ENCODE data around the gene MYZAP. TPM values are rescaled to one million over a fixed set of nuclear protein-coding genes. Genes with fewer than 3 reads are reported as not detected.

Gene MYZAP
- total and polyA plus RNA-seq, 2 of the 13 experiments (the other 11 are each of a cell fraction or from before 2014, with no cell fraction given), result not detected

DNA sequence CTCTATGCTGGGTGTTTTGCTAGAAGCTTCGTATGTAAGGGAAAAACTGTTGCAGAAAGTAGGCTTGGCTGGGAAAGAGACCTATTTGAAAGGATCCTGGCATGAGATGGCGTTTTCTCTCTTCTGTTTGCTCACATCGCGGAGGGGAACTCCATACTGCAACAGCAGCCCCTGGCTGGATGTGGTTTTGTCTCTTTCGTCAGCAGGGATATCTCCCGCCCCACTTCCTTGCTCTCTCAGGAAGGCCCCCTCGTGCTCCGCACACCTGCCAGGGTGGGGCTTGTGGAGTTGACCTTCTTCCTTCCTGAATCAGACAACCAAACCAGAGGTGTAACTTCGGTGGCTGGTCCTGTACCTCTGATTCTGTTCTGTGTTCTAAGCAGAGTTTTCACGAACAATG, 26.4 kb upstream of the MYZAP start (continued):
- TF ChIP-seq ZBTB40 (IDR thresholded peaks at IDR 0.05), result no peak
- no peak for TF ChIP-seq ZBTB40 (CRISPR knock-in tag; IDR thresholded peaks at IDR 0.05)

- Histone ChIP-seq H3K4me1 (ENCODE audit: insufficient read depth, low read length) (no peaks in the 10 kb centered on the region), H3K9me3 (ENCODE audit: low read length) (no peaks in the 10 kb centered on the region), H3K79me2 (ENCODE audit: insufficient read depth, low read length) (no peaks in the 10 kb centered on the region), H3K9ac (ENCODE audit: insufficient read depth, low read depth, low read length) (no peak overlapping the region), H3K4me3 (replicated peaks in 1 of 3; ENCODE audit: insufficient read depth in 1 of 3, low read depth in 2 of 3, low read length in 3 of 3) (no peak overlapping the region), H3K4me2 (ENCODE audit: low read depth, low read length) (no peak overlapping the region), H3K36me3 (replicated peaks in 1 of 2; ENCODE audit: control insufficient read depth in 1 of 2, insufficient read depth in 2 of 2, low read length in 2 of 2) (no peaks in the 10 kb centered on the region), H4K20me1 (ENCODE audit: insufficient read depth, low read length) (no peaks in the 10 kb centered on the region), H3K27me3 (ENCODE audit: control insufficient read depth in 1 of 2, insufficient read depth in 2 of 2, low read length in 2 of 2) (0 out of 5 replicates have a peak, but pooled peaks cover 0 to 4% of the 10 kb centered on the region in 2 experiments), H2AFZ (ENCODE audit: low read length) (no peak overlapping the region), H3K27ac (ENCODE audit: extremely low read length, insufficient read depth, low read length) (no peak overlapping the region)
- no TSS peak for BruUV-seq (replicated peaks)
- FAIRE-seq (no peak), DNase-seq (ENCODE audit: low spot score) (no peak), ATAC-seq (no peak)
- intact Hi-C loops (cut with micrococcal nuclease; ENCODE audit: unreplicated experiment), result no loop called here
- ChIA-PET CTCF (ENCODE audit: low intra/inter-chr PET ratio, low total read pairs) (no interaction called here), POLR2A (no interaction called here)
- in situ Hi-C loops (cut with HindIII; ENCODE audit: extremely low pct_ligation_motif_present, low pct_unique_long_range_greater_than_20kb), result no loop called here
- WGBS (ENCODE audit: low lambda C conversion rate), result 26% methylated on average over 3 of the region's 4 CpGs
- no peak for TF ChIP-seq FOXC1 (CRISPR knock-in tag; IDR thresholded peaks at IDR 0.05; ENCODE audit: borderline replicate concordance)
- TF ChIP-seq ZNF350 (CRISPR knock-in tag; IDR thresholded peaks at IDR 0.05; ENCODE audit: borderline replicate concordance, low read depth), result no peak
- no peak for TF ChIP-seq ZNF564 (CRISPR knock-in tag; IDR thresholded peaks at IDR 0.05)
- TF ChIP-seq ZNF30 (CRISPR knock-in tag; IDR thresholded peaks at IDR 0.05), result no peak
- no peak for TF ChIP-seq SNRNP70 (IDR thresholded peaks at IDR 0.05; ENCODE audit: low read depth, low read length)
- no peak for TF ChIP-seq TBX2 (CRISPR knock-in tag; IDR thresholded peaks at IDR 0.05; ENCODE audit: borderline replicate concordance)
- TF ChIP-seq ZNF33B (CRISPR knock-in tag; IDR thresholded peaks at IDR 0.05), result no peak
- TF ChIP-seq PBX2 (CRISPR knock-in tag; IDR thresholded peaks at IDR 0.05), result no peak
- no peak for TF ChIP-seq XBP1 (CRISPR knock-in tag; IDR thresholded peaks at IDR 0.05)
- TF ChIP-seq SKI (IDR thresholded peaks at IDR 0.05; ENCODE audit: partially characterized antibody), result no peak
- TF ChIP-seq, protein P1, sequence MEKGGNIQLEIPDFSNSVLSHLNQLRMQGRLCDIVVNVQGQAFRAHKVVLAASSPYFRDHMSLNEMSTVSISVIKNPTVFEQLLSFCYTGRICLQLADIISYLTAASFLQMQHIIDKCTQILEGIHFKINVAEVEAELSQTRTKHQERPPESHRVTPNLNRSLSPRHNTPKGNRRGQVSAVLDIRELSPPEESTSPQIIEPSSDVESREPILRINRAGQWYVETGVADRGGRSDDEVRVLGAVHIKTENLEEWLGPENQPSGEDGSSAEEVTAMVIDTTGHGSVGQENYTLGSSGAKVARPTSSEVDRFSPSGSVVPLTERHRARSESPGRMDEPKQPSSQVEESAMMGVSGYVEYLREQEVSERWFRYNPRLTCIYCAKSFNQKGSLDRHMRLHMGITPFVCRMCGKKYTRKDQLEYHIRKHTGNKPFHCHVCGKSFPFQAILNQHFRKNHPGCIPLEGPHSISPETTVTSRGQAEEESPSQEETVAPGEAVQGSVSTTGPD (CRISPR knock-in tag; IDR thresholded peaks at IDR 0.05), result no peak
Observed at GRCh38 chr15:57566834-57567233, 24.9 kb upstream of the MYZAP start.
